Stomach smooth muscle (tissue), 2 donors: Measurements from ENCODE around the gene C16orf74.

Source experiments
- H3K27ac ChIP-seq: one replicate; pipeline ENCODE4 v1.7.0; 2013; ENCODE audit warnings: mild to moderate bottlenecking, low read length, inconsistent platforms
- H3K27me3 ChIP-seq, 2 donors: one replicate each; pipeline ENCODE4 v1.7.0; 2013; ENCODE audit warnings: low read length in 2 of 2; ENCODE audit not compliant: insufficient read depth in 2 of 2, control insufficient read depth in 1 of 2
- H3K36me3 ChIP-seq, 2 donors: one replicate each; pipeline ENCODE4 v1.7.0; 2013; ENCODE audit warnings: low read length in 2 of 2; ENCODE audit not compliant: control insufficient read depth in 2 of 2, insufficient read depth in 2 of 2
- H3K4me1 ChIP-seq: one replicate; pipeline ENCODE4 v1.7.0; 2013; ENCODE audit warnings: low read length; ENCODE audit not compliant: control insufficient read depth, insufficient read depth
- H3K4me3 ChIP-seq, 2 donors: one replicate each; pipeline ENCODE4 v1.7.0; 2013; ENCODE audit warnings: low read length in 2 of 2
- H3K9ac ChIP-seq, 2 donors: one replicate each; pipeline ENCODE4 v1.7.0; 2013; ENCODE audit warnings: low read length in 2 of 2, mild to moderate bottlenecking in 1 of 2
- H3K9me3 ChIP-seq, 2 donors: one replicate each; pipeline ENCODE4 v1.7.0; 2013; ENCODE audit warnings: low read length in 2 of 2; ENCODE audit not compliant: control insufficient read depth in 2 of 2
- donor health status: healthy.
- donor health status: Pancreatic carcinoma.

C16orf74 gene

GRCh38 chr16:85746460-85747215 lies 4.3 kb downstream of the C16orf74 start:
- no peak overlapping the region for H3K27ac ChIP-seq
- H3K4me1 ChIP-seq, result peaks cover 20% of the 10 kb centered on the region
- H3K27me3 ChIP-seq, result peaks cover 0 to 4% of the 10 kb centered on the region in 2 donors
- H3K9ac ChIP-seq, result no peak overlapping the region
- no peak overlapping the region for H3K4me3 ChIP-seq
- H3K36me3 ChIP-seq, result no peaks in the 10 kb centered on the region
- no peaks in the 10 kb centered on the region for H3K9me3 ChIP-seq

DNA sequence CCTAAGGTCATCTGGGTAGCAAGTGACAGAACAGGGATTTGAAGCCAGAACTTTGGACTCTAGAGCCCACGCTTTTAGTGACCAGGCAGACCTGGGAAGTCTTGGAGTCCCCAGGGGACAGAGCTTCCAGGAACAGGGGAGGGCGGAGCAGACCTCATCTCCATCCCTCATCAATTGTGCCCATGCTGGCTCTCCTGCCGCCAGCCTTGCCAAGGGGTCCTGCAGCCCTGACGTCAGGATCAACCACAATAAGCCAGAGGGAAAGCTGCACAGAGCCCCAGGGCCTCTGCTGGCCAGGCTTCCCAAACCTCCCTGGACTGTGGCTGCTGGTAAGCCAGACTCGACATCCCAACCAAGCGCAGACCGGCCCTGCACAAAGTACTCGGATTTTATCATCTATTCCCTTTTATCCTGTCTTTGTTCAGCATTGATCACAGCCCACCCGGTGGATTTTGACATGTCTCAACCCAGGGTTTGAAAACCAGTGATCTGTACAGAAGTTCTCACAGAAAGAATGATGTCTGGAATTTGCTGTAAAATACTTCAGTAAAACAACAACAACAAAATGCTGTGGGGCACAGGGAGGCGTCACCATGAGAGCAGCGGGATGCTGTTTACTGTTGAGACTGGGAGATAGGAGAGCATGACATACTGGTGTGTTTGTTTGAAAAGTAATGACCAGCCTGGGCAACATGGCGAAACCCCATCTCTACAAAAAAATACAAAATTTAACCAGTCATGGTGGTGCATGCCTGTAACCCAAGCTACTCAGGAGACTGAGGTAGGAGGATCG lies 11.8 kb downstream of the C16orf74 start:
- Histone ChIP-seq H3K27ac (no peak overlapping the region), H3K4me1 (no peaks in the 10 kb centered on the region), H3K27me3 (no peaks in the 10 kb centered on the region), H3K9me3 (no peaks in the 10 kb centered on the region), H3K4me3 (no peak overlapping the region), H3K36me3 (no peaks in the 10 kb centered on the region), H3K9ac (no peak overlapping the region)

DNA sequence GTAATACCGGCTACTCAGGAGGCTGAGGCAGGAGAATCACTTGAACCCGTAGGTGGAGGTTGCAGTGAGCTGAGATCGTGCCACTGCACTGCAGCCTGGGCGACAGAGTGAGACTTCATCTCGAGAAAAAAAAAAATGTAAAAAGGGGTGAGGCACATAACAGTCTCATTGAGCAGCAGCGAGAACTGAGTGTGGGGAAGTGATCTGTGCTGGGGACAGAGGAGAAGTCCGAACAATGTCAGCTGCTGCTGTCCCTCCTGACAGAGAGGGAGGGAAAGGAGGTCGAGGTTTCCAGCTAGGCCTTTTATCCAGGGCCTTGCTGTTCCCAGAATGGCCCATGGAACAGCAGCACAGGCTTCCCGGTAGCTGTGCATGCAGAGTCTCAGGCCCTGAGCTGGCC lies 14.0 kb downstream of the C16orf74 start:
- Histone ChIP-seq H3K4me1 (no peaks in the 10 kb centered on the region), H3K36me3 (no peaks in the 10 kb centered on the region), H3K9ac (no peak overlapping the region), H3K9me3 (no peaks in the 10 kb centered on the region), H3K4me3 (no peak overlapping the region), H3K27ac (no peak overlapping the region), H3K27me3 (no peaks in the 10 kb centered on the region)

DNA sequence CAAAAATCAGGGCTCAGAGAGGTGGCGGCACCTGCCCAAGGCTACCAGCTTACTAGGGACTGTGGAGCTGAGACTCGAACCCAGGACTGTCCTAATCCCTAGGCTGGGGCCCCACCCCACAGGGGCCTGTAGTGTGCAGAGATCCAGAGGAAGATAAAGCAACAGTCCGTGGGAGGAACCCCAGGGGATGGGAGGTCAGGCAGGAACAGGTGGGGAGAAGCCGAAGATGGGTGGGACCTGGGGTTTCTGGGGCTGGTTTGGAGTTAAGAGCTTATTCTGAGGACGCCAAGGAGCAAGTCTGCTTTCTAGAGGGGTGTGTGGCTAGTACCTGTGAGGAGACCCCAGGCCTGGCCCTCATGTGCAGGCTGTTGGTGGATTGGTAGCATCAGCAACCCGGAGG lies 14.9 kb downstream of the C16orf74 start:
- Histone ChIP-seq H3K4me3 (no peak overlapping the region), H3K9ac (no peak overlapping the region), H3K27me3 (no peaks in the 10 kb centered on the region), H3K27ac (no peak overlapping the region), H3K36me3 (no peaks in the 10 kb centered on the region), H3K9me3 (no peaks in the 10 kb centered on the region), H3K4me1 (no peaks in the 10 kb centered on the region)

DNA sequence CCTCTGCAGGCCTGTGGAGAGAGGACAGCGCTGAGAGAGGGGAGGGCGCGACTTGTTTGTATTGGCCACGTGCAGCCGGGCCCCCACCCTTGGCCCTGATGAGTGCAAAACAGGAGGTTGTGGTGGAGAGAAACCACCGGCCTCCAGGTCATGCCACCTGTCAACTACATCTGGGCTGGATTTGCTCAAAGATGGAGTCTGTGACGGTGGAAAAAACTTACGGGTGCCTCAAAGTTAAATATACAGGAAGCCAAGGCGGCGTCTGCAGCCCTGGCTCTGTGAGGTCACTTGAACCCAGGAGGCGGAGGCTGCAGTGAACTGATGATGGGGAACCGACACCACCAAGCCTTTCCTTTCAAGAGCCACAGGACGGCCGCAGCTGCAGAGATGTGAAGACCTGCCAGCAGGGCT lies 15.7 kb downstream of the C16orf74 start:
- Histone ChIP-seq H3K27me3 (no peaks in the 10 kb centered on the region), H3K27ac (no peak overlapping the region)

DNA sequence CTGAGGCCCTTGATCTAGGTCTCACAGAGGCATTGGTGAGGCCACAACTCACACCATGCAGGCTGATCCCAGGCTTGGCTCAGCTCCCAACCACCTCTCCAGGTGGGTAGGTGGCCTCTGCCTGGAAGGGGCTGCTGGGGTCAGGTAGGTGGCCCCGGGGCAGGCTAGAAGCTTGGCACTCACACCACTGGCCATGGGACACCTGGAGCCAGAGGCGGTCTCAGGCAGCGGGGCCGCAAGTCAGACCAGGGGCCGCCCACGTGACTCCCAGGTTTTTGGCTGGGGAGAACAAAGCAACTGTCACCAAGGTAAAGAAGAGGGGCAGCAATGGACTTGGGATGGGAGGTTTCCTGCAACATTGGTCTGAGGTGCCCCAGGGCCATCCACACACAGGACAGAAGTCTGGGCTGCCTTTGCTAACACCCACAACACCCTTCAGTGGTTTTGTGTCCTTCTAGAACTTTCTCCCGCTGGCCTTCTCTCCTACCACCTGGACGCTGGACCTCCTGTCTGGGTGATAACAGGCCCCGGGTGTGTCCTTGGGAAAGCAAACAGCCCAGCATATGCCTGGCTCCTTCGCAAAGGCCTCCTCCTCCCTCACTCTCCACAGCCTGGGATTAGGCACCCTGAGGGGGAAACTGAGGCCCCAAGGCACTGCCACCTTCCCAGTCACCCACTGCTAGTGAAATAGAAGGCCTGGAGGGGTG lies 16.4 kb downstream of the C16orf74 start:
- Histone ChIP-seq H3K4me3 (no peak overlapping the region), H3K36me3 (no peaks in the 10 kb centered on the region), H3K9ac (no peak overlapping the region), H3K27ac (no peak overlapping the region), H3K4me1 (no peaks in the 10 kb centered on the region), H3K9me3 (no peaks in the 10 kb centered on the region), H3K27me3 (no peaks in the 10 kb centered on the region)

More for the DNA sequence above, 15.7 kb downstream of the C16orf74 start:
- Histone ChIP-seq H3K9ac (no peak overlapping the region), H3K4me3 (no peak overlapping the region), H3K36me3 (no peaks in the 10 kb centered on the region), H3K4me1 (no peaks in the 10 kb centered on the region), H3K9me3 (no peaks in the 10 kb centered on the region)

DNA sequence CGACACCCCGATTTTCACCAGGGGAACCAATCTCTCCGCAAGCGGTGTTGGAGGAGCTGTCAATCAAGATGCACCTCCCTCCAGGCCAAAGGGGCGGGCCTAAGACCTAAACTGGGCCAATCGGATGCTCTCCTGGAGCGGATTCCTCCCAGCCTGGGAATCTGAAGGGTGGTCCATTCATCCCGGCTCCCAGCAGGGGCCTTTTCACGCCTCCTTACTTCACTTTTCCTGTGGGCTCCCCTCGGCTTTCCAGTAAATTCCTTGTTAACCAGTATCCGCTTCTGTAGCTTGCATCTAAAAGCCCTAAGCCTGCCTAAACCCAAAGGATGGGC lies 17.1 kb downstream of the C16orf74 start:
- H3K9me3 ChIP-seq, result no peaks in the 10 kb centered on the region
- H3K27ac ChIP-seq, result no peak overlapping the region
- no peak overlapping the region for H3K9ac ChIP-seq
- no peak overlapping the region for H3K4me3 ChIP-seq
- H3K4me1 ChIP-seq, result no peaks in the 10 kb centered on the region
- H3K36me3 ChIP-seq, result no peaks in the 10 kb centered on the region
- no peaks in the 10 kb centered on the region for H3K27me3 ChIP-seq

DNA sequence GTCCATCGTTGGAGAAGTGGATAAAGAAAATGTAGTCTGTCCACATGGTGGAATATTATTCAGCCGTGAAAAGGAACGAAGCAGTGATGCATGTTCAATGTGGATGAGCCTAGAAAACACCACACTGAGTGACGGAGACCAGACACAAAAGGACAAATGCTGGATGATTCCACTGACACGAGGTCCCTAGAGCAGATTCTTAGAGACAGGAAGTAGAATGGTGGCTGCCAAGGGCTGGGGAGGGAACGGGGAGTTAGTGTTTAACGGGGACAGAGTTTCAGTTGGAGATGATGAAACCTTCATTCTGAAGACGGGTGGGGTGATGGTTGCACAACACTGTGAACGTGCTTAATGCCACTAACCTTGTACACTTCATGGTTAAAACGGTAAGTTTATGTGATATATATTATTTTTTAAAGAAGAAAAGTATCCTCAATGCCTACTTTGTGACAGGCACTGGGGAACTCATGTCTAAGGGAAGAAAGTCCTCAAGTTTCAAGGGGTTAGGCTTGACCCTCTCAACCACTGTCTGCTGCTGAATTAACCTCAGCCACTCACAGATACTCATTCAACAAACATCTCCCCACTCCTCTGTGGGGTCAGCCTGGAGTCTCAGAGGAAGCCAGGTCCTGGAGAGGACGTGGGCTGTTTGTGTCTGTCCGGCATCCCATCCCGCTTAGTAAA lies 17.6 kb downstream of the C16orf74 start:
- H3K36me3 ChIP-seq, result no peaks in the 10 kb centered on the region
- no peak overlapping the region for H3K4me3 ChIP-seq
- no peaks in the 10 kb centered on the region for H3K9me3 ChIP-seq
- H3K4me1 ChIP-seq, result no peaks in the 10 kb centered on the region
- H3K27ac ChIP-seq, result no peak overlapping the region
- H3K9ac ChIP-seq, result no peak overlapping the region
- no peaks in the 10 kb centered on the region for H3K27me3 ChIP-seq

DNA sequence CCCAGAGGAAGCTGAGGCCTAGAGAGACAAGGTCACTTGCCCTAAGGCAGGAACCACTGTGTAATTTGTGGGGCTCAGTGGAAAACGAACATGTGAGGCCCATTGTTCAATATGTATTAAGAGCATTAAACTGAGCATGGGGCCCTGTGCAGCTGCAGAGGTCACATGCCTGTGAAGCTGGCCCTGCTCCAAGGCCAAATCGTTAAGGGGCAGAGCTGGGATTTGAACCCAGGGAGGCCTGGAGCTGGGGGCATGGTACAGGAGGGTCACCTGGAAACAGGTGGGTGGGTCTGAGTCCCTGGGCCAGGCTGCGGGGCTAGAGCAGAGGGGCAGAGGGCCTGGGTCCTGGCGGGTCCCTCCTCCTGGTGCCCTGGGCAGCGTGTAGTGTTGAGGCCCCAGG lies 19.7 kb downstream of the C16orf74 start:
- Histone ChIP-seq H3K27me3 (no peaks in the 10 kb centered on the region), H3K4me1 (no peaks in the 10 kb centered on the region), H3K36me3 (no peaks in the 10 kb centered on the region), H3K27ac (no peak overlapping the region), H3K4me3 (no peak overlapping the region), H3K9ac (no peak overlapping the region), H3K9me3 (no peaks in the 10 kb centered on the region)

DNA sequence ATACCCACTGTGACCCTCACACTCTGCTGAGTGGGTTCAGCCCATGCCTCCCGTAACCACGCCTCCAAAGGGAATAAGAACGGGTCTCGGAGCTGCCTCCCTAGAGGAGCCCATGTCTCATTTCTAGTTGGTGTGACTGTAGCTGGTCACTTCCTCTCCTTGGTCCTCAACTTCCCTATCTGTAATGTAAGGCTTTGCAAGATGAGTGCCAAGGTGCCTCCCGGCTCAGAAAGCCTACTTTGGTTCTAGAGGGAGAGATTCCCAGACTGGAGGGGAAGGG lies 20.8 kb downstream of the C16orf74 start:
- Histone ChIP-seq H3K4me3 (no peak overlapping the region), H3K27me3 (no peaks in the 10 kb centered on the region), H3K4me1 (no peaks in the 10 kb centered on the region), H3K9ac (no peak overlapping the region), H3K36me3 (no peaks in the 10 kb centered on the region), H3K9me3 (no peaks in the 10 kb centered on the region), H3K27ac (no peak overlapping the region)
